ENCODE data around the gene RAB3GAP2. TPM values are rescaled to one million over a fixed set of nuclear protein-coding genes. Genes with fewer than 3 reads are reported as not detected.
"Not testable (repeated sequence)": the region's sequence is repeated elsewhere in the genome, so short reads cannot be mapped to it uniquely, and the experiment has no call there.

The RAB3GAP2 gene

DNA sequence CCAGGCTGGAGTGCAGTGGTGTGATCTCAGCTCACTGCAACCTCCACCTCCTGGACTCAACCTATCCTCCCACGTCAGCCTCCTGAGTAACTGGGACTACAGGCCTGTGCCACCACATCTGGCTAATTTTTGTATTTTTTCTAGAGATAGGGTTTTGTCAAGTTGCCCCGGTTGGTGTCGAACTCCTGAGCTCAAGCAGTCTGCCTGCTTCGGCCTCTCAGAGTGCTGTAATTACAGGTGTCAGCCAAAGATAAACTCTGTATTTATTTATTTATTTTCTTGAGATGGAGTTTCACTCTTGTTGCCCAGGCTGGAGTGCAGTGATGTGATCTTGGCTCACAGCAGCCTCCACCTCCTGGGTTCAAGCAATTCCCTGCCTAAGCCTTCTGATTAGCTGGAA, 159.7 kb downstream of the RAB3GAP2 start:
- WGBS, result 93% methylated on average over 3 of the region's 4 CpGs
- H2BK5ac ChIP-seq (ENCODE audit: low read depth, low read length, poor library complexity, severe bottlenecking); H3K4ac ChIP-seq (ENCODE audit: low read depth in 1 of 2, low read length in 2 of 2); H3K23ac ChIP-seq (ENCODE audit: low read length in 2 of 2); H3K18ac ChIP-seq (ENCODE audit: low read depth in 1 of 2, low read length in 2 of 2); H2AFZ ChIP-seq (ENCODE audit: low read depth, low read length); H3K9ac ChIP-seq (ENCODE audit: low read length); H3K27ac ChIP-seq (ENCODE audit: low read length, poor library complexity, severe bottlenecking); H4K8ac ChIP-seq (ENCODE audit: low read length); H3K9me3 ChIP-seq (ENCODE audit: control insufficient read depth, low read length); H2BK15ac ChIP-seq (ENCODE audit: low read depth, poor library complexity, severe bottlenecking); H3K14ac ChIP-seq (ENCODE audit: low read length in 2 of 2); H3K4me3 ChIP-seq (ENCODE audit: insufficient read depth in 1 of 2, low read depth in 1 of 2, low read length in 2 of 2); H3K4me1 ChIP-seq (ENCODE audit: control insufficient read depth, insufficient read depth, low read depth, low read length); DNase-seq; H2BK120ac ChIP-seq (ENCODE audit: low read depth, low read length); H2BK12ac ChIP-seq (ENCODE audit: low read length in 2 of 2); H3K4me2 ChIP-seq (ENCODE audit: low read length, poor library complexity, severe bottlenecking); H3K27me3 ChIP-seq (ENCODE audit: control insufficient read depth in 1 of 2, insufficient read depth in 1 of 2, low read length in 2 of 2); H4K91ac ChIP-seq (ENCODE audit: low read length); H2AK5ac ChIP-seq (ENCODE audit: low read length, severe bottlenecking): not testable (repeated sequence)
- peaks cover 33 to 83% of the 10 kb centered on the region in 2 experiments for H3K36me3 ChIP-seq (ENCODE audit: control insufficient read depth in 1 of 2, insufficient read depth in 2 of 2, low read depth in 1 of 2, low read length in 2 of 2)
- H3K79me1 ChIP-seq (replicated peaks; ENCODE audit: low read length, poor library complexity, severe bottlenecking), result peaks cover 16% of the 10 kb centered on the region

DNA sequence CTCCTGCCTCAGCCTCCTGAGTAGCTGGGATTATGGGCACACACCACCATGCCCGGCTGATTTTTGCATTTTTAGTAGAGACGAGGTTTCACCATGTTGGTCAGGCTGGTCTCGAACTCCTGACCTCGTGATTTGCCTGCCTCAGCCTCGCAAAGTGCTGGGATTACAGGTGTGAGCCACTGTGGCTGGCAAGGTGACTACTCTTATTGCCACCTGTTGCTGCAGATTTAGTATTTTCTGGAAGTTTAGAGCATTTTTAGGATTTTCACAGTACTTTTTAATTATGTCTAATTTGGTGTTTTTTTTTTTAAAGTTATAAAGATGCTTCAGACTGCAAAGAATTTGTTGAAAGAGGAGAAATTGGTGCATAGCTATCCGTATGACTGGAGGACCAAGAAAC, 161.8 kb downstream of the RAB3GAP2 start:
- not testable (repeated sequence) for H3K4me2 ChIP-seq (ENCODE audit: low read length, poor library complexity, severe bottlenecking); H4K91ac ChIP-seq (ENCODE audit: low read length); H2BK15ac ChIP-seq (ENCODE audit: low read depth, poor library complexity, severe bottlenecking); H2AFZ ChIP-seq (ENCODE audit: low read depth, low read length); H3K14ac ChIP-seq (ENCODE audit: low read length in 2 of 2); H2AK5ac ChIP-seq (ENCODE audit: low read length, severe bottlenecking); H2BK12ac ChIP-seq (ENCODE audit: low read length in 2 of 2); DNase-seq; H3K18ac ChIP-seq (ENCODE audit: low read depth in 1 of 2, low read length in 2 of 2); H3K23ac ChIP-seq (ENCODE audit: low read length in 2 of 2); H3K4me1 ChIP-seq (ENCODE audit: control insufficient read depth, insufficient read depth, low read depth, low read length); H3K27me3 ChIP-seq (ENCODE audit: control insufficient read depth in 1 of 2, insufficient read depth in 1 of 2, low read length in 2 of 2); H3K9ac ChIP-seq (ENCODE audit: low read length); H2BK120ac ChIP-seq (ENCODE audit: low read depth, low read length); H2BK5ac ChIP-seq (ENCODE audit: low read depth, low read length, poor library complexity, severe bottlenecking); H3K4ac ChIP-seq (ENCODE audit: low read depth in 1 of 2, low read length in 2 of 2); H4K8ac ChIP-seq (ENCODE audit: low read length); H3K27ac ChIP-seq (ENCODE audit: low read length, poor library complexity, severe bottlenecking); H3K9me3 ChIP-seq (ENCODE audit: control insufficient read depth, low read length); H3K79me1 ChIP-seq (replicated peaks; ENCODE audit: low read length, poor library complexity, severe bottlenecking); H3K4me3 ChIP-seq (ENCODE audit: insufficient read depth in 1 of 2, low read depth in 1 of 2, low read length in 2 of 2)
- WGBS, result 92% methylated on average over 6 of the region's 6 CpGs
- H3K36me3 ChIP-seq (ENCODE audit: control insufficient read depth in 1 of 2, insufficient read depth in 2 of 2, low read depth in 1 of 2, low read length in 2 of 2), result peaks cover 28 to 86% of the 10 kb centered on the region in 2 experiments

DNA sequence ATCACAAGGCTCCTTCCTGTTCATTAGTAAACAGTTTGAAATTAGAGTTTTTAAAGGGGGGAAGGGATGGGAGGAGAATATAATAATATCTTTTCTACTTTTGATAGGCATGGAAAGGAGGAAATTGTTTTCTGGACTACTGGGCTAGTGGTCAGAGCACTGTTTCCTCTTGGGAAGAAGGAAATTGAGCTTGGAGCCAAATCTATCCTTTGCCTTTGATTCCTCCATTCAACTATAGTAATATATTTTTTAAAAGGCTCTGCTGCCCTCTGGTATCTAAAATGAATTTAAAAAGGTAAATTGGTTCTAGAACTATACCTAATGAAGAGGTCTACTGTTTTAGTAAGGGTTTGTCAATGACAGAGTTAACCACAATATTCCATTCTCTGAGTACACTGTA, 172.4 kb downstream of the RAB3GAP2 start:
- Histone ChIP-seq H3K4ac (ENCODE audit: low read depth in 1 of 2, low read length in 2 of 2) (no peak overlapping the region), H2BK120ac (ENCODE audit: low read depth, low read length) (no peak overlapping the region), H2BK15ac (ENCODE audit: low read depth, poor library complexity, severe bottlenecking) (no peak overlapping the region), H2BK5ac (ENCODE audit: low read depth, low read length, poor library complexity, severe bottlenecking) (no peak overlapping the region), H3K18ac (ENCODE audit: low read depth in 1 of 2, low read length in 2 of 2) (no peak overlapping the region), H3K79me1 (replicated peaks; ENCODE audit: low read length, poor library complexity, severe bottlenecking) (peaks cover 17% of the 10 kb centered on the region), H4K91ac (ENCODE audit: low read length) (no peak overlapping the region), H3K9me3 (ENCODE audit: control insufficient read depth, low read length) (no peaks in the 10 kb centered on the region), H3K4me1 (ENCODE audit: control insufficient read depth, insufficient read depth, low read depth, low read length) (peaks cover 5% of the 10 kb centered on the region), H3K14ac (ENCODE audit: low read length in 2 of 2) (no peak overlapping the region), H2AFZ (ENCODE audit: low read depth, low read length) (no peak overlapping the region), H2BK12ac (ENCODE audit: low read length in 2 of 2) (no peak overlapping the region), H3K9ac (ENCODE audit: low read length) (no peak overlapping the region), H3K27me3 (ENCODE audit: control insufficient read depth in 1 of 2, insufficient read depth in 1 of 2, low read length in 2 of 2) (no peaks in the 10 kb centered on the region), H3K27ac (ENCODE audit: low read length, poor library complexity, severe bottlenecking) (no peak overlapping the region), H3K4me2 (ENCODE audit: low read length, poor library complexity, severe bottlenecking) (no peak overlapping the region), H3K23ac (ENCODE audit: low read length in 2 of 2) (no peak overlapping the region), H3K4me3 (ENCODE audit: insufficient read depth in 1 of 2, low read depth in 1 of 2, low read length in 2 of 2) (no peak overlapping the region), H4K8ac (ENCODE audit: low read length) (no peak overlapping the region), H3K36me3 (ENCODE audit: control insufficient read depth in 1 of 2, insufficient read depth in 2 of 2, low read depth in 1 of 2, low read length in 2 of 2) (peaks cover 32 to 85% of the 10 kb centered on the region in 2 experiments), H2AK5ac (ENCODE audit: low read length, severe bottlenecking) (no peak overlapping the region)
- DNase-seq, result no peak

Small RNAs within 50 kb of the gene (small RNA-seq; reads per million reads assigned to genes)
- gene MIR194-1 (ENCODE audit: low read depth), result 2.0 reads per million
- 25.3 reads per million, percentile 88 among the genes with 10 or more reads in this experiment for gene MIR215 (ENCODE audit: low read depth)
- gene MIR664A (ENCODE audit: low read depth), result not detected
- not detected for gene SNORA36B (ENCODE audit: low read depth)

Measured in mesenchymal stem cell (in vitro differentiated cells and primary cell).